GM23248 (cell line): ENCODE measurements around the gene LGI4. TPM values are rescaled to one million over a fixed set of nuclear protein-coding genes. Genes with fewer than 3 reads are reported as not detected.
A peak's percentile ranks its signal among the peaks of the same experiment; 100 is the strongest.
"Not testable (repeated sequence)": the region's sequence is repeated elsewhere in the genome, so short reads cannot be mapped to it uniquely, and the experiment has no call there.

Experiments used
- DNase-seq: peaks from one replicate; pipeline ENCODE4 v3.0.0-alpha.2; 2015
- H2AFZ ChIP-seq: fragments of 200-600 bp; sonication (generic); 2 replicates; pipeline ENCODE4 v1.6.1; 2016; ENCODE audit warnings: antibody characterized with exemption
- H3F3A ChIP-seq: fragments of 200-600 bp; sonication (generic); 2 replicates; pipeline ENCODE4 v1.6.1; 2016; ENCODE audit warnings: mild to moderate bottlenecking, antibody characterized with exemption, mixed run types; ENCODE audit not compliant: insufficient read depth
- H3K27ac ChIP-seq: fragments of 200-600 bp; sonication (generic); 2 replicates; pipeline ENCODE4 v1.5.1; 2016; ENCODE audit warnings: mild to moderate bottlenecking
- H3K27me3 ChIP-seq: fragments of 200-600 bp; sonication (generic); replicated peaks from 2 replicates; pipeline ENCODE4 v1.6.1; 2016; ENCODE audit warnings: mild to moderate bottlenecking; ENCODE audit not compliant: insufficient read depth
- H3K36me3 ChIP-seq: fragments of 200-600 bp; sonication (generic); 2 replicates; pipeline ENCODE4 v1.6.1; 2016; ENCODE audit warnings: low read depth, mild to moderate bottlenecking
- H3K4me1 ChIP-seq: fragments of 200-600 bp; sonication (generic); 2 replicates; pipeline ENCODE4 v1.6.1; 2016; ENCODE audit warnings: mild to moderate bottlenecking; ENCODE audit not compliant: insufficient read depth
- H3K4me2 ChIP-seq: fragments of 200-600 bp; sonication (generic); one replicate; pipeline ENCODE4 v1.6.1; 2016; ENCODE audit warnings: mild to moderate bottlenecking; ENCODE audit not compliant: unreplicated experiment
- H3K4me3 ChIP-seq: fragments of 200-600 bp; sonication (generic); 2 replicates; pipeline ENCODE4 v1.5.1; 2016; ENCODE audit warnings: mild to moderate bottlenecking
- H3K79me2 ChIP-seq: fragments of 200-600 bp; sonication (generic); 2 replicates; pipeline ENCODE4 v1.6.1; 2016; ENCODE audit warnings: mild to moderate bottlenecking; ENCODE audit not compliant: insufficient read depth
- H3K9ac ChIP-seq: fragments of 200-600 bp; sonication (generic); 2 replicates; pipeline ENCODE4 v1.6.1; 2016; ENCODE audit warnings: mild to moderate bottlenecking
- H3K9me2 ChIP-seq: fragments of 200-600 bp; sonication (generic); 2 replicates; pipeline ENCODE4 v1.6.1; 2016; ENCODE audit warnings: mixed run types, mild to moderate bottlenecking, moderate library complexity; ENCODE audit not compliant: insufficient read depth
- H3K9me3 ChIP-seq: fragments of 200-600 bp; sonication (generic); one replicate; pipeline ENCODE4 v1.6.1; 2017; ENCODE audit warnings: low read depth
- H4K20me1 ChIP-seq: fragments of 200-600 bp; sonication (generic); 2 replicates; pipeline ENCODE4 v1.6.0; 2016; ENCODE audit not compliant: insufficient read depth
- EZH2 ChIP-seq: fragments of 200-600 bp; sonication (generic); IDR thresholded peaks from 2 replicates; pipeline ENCODE4 v1.6.1; 2018; ENCODE audit warnings: antibody characterized with exemption, mild to moderate bottlenecking; ENCODE audit not compliant: insufficient read depth, poor library complexity, severe bottlenecking
- EZH2phosphoT487 ChIP-seq: fragments of 200-600 bp; sonication (generic); IDR thresholded peaks from 2 replicates; pipeline ENCODE4 v1.6.1; 2018; ENCODE audit warnings: antibody characterized with exemption, moderate library complexity, mild to moderate bottlenecking, low read depth; ENCODE audit not compliant: insufficient read depth
- WGBS, 2 experiments: methylation state at CpG; one replicate each; pipeline ENCODE4 v1.1.6; 2015 to 2017; ENCODE audit warnings: low lambda C conversion rate in 2 of 2, low coverage in 1 of 2; ENCODE audit errors: missing lambda C conversion rate in 2 of 2; 5-methylcytosine and 5-hydroxymethylcytosine counted together
- in situ Hi-C: fragments of 300-500 bp; cut with MboI; formaldehyde crosslinking; loops from 2 replicates; pipeline ENCODE4 v1.15.0; 2020
- polyA plus RNA-seq: library from polyadenylated mRNA; unstranded; fragments of >200 nt; fragmentation: Nextera tagmentation; extraction: Ambion mirVana; gene quantifications from 2 replicates; pipeline ENCODE4 v1.2.1, GENCODE V29; 2016
- total RNA-seq: library from RNA; depleted of rRNA; stranded (reverse); fragments of >200 nt; shearing (Covaris generic); gene quantifications from 2 replicates; pipeline ENCODE4 v1.2.3, GENCODE V29; 2014

The LGI4 gene
- total and polyA plus RNA-seq, 2 experiments from 2014 or later = 0.06 to 0.86 TPM

GRCh38 chr19:35154525-35155406 is 19.9 kb upstream of the LGI4 start, which contains the start of gene FXYD5:
FXYD5 (plus strand) TSS chr19:35154735; CDS start chr19:35155551, 816 bp downstream.
- Histone ChIP-seq H3K4me1 (peaks cover 7% of the 10 kb centered on the region), H3K9ac (peak within 1 kb of the TSS; percentile 100), H3F3A (no peaks in the 10 kb centered on the region), H3K9me3 (no peaks in the 10 kb centered on the region), H3K4me2 (peak within 1 kb of the TSS; percentile 87), H3K27me3 (no peaks in the 10 kb centered on the region), H3K9me2 (no peaks in the 10 kb centered on the region), H2AFZ (peak within 1 kb of the TSS; percentile 93), H3K4me3 (peak within 1 kb of the TSS; percentile 100), H4K20me1 (0 out of 2 replicates have a peak, but pooled peaks cover 5% of the 10 kb centered on the region), H3K79me2 (peaks cover 41% of the 10 kb centered on the region), H3K27ac (peak within 1 kb of the TSS; percentile 93), H3K36me3 (peaks cover 25% of the 10 kb centered on the region)
- WGBS, 2 experiments = 1% methylated on average over 24 to 49 of the region's 49 CpGs
- in situ Hi-C loops = no loop called here
- TF ChIP-seq EZH2 (no peak), EZH2phosphoT487 (no peak)
- DNase-seq = peak; percentile 96

- peaks cover 7% of the 10 kb centered on the region for H3K4me1 ChIP-seq
- in situ Hi-C loops = no loop called here
- WGBS, 2 experiments = 1 to 5% methylated on average over 20 to 25 of the region's 36 CpGs
- no peaks in the 10 kb centered on the region for H3F3A ChIP-seq
- peak overlapping the region; percentile 100 for H3K9ac ChIP-seq
- H3K4me2 ChIP-seq = peak overlapping the region; percentile 87
- peak overlapping the region; percentile 93 for H2AFZ ChIP-seq
- H3K27me3 ChIP-seq = no peaks in the 10 kb centered on the region
- H3K9me3 ChIP-seq = no peaks in the 10 kb centered on the region
- peak overlapping the region; percentile 93 for H3K27ac ChIP-seq
- peak; percentile 75 for DNase-seq
- H3K4me3 ChIP-seq = peak overlapping the region; percentile 100
- H3K36me3 ChIP-seq = peaks cover 17% of the 10 kb centered on the region
- H3K79me2 ChIP-seq = peaks cover 34% of the 10 kb centered on the region
- H3K9me2 ChIP-seq = no peaks in the 10 kb centered on the region
- H4K20me1 ChIP-seq = 0 out of 2 replicates have a peak, but pooled peaks cover 5% of the 10 kb centered on the region
- TF ChIP-seq EZH2phosphoT487 = no peak
- TF ChIP-seq EZH2 = no peak
Observed at GRCh38 chr19:35153701-35154524, 19.1 kb upstream of the LGI4 start.

GRCh38 chr19:35153129-35153522 is 18.3 kb upstream of the LGI4 start:
- H3K4me1 ChIP-seq, H3K4me3 ChIP-seq, H3K36me3 ChIP-seq, H3K27me3 ChIP-seq, DNase-seq, in situ Hi-C loops, H4K20me1 ChIP-seq, H3K9me3 ChIP-seq, H3K27ac ChIP-seq, H3K9me2 ChIP-seq, H3K4me2 ChIP-seq, H2AFZ ChIP-seq, H3F3A ChIP-seq, H3K9ac ChIP-seq: not testable (repeated sequence)
- peaks cover 34% of the 10 kb centered on the region for H3K79me2 ChIP-seq
- 80 to 82% methylated on average over 10 of the region's 10 CpGs for WGBS, 2 experiments

GRCh38 chr19:35151273-35152065 is 16.6 kb upstream of the LGI4 start:
- H3K9me2 ChIP-seq = no peaks in the 10 kb centered on the region
- H3K79me2 ChIP-seq = peaks cover 19% of the 10 kb centered on the region
- H3K4me2 ChIP-seq = no peak overlapping the region
- H3K9me3 ChIP-seq = no peaks in the 10 kb centered on the region
- no peak overlapping the region for H3K4me3 ChIP-seq
- WGBS, 2 experiments = 91 to 96% methylated on average over 18 to 20 of the region's 20 CpGs
- H2AFZ ChIP-seq = no peak overlapping the region
- H3K36me3 ChIP-seq = no peaks in the 10 kb centered on the region
- peaks cover 7% of the 10 kb centered on the region for H3K4me1 ChIP-seq
- no peak overlapping the region for H3K9ac ChIP-seq
- TF ChIP-seq EZH2phosphoT487 (no peak), EZH2 (no peak)
- H4K20me1 ChIP-seq = 0 out of 2 replicates have a peak, but pooled peaks cover 5% of the 10 kb centered on the region
- in situ Hi-C loops = no loop called here
- DNase-seq = no peak
- H3F3A ChIP-seq = no peaks in the 10 kb centered on the region
- no peaks in the 10 kb centered on the region for H3K27me3 ChIP-seq
- no peak overlapping the region for H3K27ac ChIP-seq
